DMS53 treated with DMSO at 0.1 percent for 48 hours (cell line): ENCODE data around the gene MIP.
"Not testable (repeated sequence)": the region's sequence is repeated elsewhere in the genome, so short reads cannot be mapped to it uniquely, and the experiment has no call there.

Experiments used
- DNase-seq: peaks from one replicate; lab custom pipeline; 2025; ENCODE audit not compliant: unreplicated experiment; lab: John Stamatoyannopoulos, UW

Gene MIP

GRCh38 chr12:56468216-56469006 lies 14.0 kb upstream of the MIP start, which contains the start of gene SPRYD4:
TSS of gene SPRYD4 (plus strand) at chr12:56468578. CDS start at chr12:56468592, 14 bp downstream.
- DNase-seq = peak; percentile 89

GRCh38 chr12:56462565-56462964 lies 8.1 kb upstream of the MIP start:
- DNase-seq = no peak

DNA sequence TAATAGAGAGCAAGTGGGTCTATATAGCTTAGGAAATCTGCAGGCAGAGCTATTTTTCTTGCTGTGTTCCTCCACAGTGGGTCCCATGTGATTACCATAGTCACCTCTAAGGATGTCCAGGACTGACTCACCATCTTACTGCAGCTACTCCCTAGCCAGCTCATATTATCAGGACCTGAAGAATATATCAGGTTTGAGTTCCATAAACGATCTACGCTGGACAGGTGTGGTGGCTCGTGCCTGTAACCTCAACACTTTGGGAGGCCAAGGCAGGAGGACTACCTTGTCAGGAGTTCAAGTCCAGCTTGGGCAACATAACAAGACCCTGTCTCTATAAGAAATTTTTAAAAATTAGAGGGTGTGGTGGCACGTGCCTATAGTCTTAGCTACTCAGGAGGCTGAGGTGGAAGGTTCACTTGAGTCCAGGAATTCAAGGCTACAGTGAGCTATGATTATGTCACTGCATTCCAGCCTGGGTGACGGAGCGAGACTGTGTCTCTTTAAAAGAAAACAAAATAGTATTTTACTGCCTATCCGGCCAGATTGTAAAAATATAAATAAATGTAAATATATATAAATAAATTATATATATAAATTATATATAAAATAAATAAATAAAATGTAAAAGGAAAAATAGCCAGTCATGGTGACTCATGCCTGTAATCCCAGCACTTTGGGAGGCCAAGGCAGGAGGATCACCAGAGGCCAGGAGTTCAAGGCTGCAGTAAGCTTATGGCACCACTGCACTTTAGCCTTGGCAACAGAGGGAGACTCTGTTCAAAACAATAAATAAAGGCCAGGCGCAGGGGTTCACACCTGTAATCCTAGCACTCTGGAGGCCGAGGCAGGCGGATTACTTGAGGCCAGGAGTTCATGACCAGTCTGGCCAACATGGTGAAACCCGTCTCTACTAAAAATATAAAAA lies 7.0 kb upstream of the MIP start:
- DNase-seq = no peak

GRCh38 chr12:56457817-56458216 lies 3.4 kb upstream of the MIP start:
- peak; percentile 12 for DNase-seq

GRCh38 chr12:56451147-56451546 lies 3.3 kb downstream of the MIP start:
- no peak for DNase-seq

DNA sequence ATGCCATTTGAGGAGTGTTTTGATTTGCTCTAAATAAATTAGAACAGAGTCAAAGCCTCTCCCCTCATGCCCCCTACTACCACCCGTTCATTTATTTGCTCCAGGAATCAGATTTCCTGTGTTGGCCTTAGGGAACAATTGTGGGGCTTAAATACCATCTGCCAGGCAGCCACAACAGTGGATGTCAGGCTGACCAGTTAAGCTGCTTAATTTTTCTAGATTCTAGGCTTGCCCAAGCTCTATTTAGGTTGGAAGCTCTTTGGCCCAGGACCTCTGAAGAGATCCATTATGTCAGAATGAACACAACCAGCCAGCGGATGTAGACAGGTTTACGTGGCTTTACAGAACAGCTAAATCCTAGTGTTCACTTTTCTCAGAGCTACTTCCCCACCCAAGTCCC lies 4.2 kb downstream of the MIP start:
- no peak for DNase-seq

DNA sequence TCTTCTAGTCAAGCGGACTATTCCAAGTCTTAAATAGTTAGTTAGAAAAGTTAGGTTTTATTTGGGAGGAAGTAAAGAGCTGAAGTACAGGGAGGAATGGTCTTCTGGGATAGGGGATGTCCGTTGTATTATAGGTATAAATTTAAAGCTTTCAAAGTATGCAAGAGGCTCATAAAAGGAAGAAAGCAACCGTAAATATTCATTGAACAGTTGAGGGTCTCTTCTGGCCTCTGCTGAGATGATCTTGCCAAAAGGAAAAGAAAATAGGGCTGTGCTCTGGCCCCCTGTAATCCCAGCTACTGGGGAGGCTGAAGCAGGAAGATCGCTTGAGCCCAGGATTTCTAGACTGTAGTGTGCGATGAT lies 4.9 kb downstream of the MIP start:
- DNase-seq = no peak

- peak; percentile 90 for DNase-seq
These were observed 5.4 kb downstream of the MIP start, which contains the start of gene TIMELESS for GRCh38 chr12:56448860-56449621. TSS of gene TIMELESS (minus strand) at chr12:56449426. CDS start at chr12:56434170, 15,256 bp downstream.

DNA sequence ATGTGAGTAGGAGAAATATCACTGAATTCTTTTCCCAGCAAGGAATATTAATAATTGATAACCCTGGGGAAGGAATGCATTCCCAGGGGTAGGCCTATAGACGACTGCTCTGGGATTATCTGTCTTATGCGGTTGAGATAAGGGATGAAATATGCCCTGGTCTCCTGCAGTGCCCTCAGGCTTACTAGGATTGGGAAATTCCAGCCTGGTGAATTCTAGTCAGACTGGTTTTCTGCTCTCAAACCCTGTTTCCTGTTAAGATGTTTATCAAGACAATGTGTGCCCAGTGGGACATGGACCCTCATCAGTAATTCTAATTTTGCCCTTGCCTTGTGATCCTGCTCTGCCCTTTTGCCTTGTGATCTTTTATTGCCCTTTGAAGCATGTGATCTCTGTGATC lies 11.2 kb downstream of the MIP start:
- DNase-seq = not testable (repeated sequence)

DNA sequence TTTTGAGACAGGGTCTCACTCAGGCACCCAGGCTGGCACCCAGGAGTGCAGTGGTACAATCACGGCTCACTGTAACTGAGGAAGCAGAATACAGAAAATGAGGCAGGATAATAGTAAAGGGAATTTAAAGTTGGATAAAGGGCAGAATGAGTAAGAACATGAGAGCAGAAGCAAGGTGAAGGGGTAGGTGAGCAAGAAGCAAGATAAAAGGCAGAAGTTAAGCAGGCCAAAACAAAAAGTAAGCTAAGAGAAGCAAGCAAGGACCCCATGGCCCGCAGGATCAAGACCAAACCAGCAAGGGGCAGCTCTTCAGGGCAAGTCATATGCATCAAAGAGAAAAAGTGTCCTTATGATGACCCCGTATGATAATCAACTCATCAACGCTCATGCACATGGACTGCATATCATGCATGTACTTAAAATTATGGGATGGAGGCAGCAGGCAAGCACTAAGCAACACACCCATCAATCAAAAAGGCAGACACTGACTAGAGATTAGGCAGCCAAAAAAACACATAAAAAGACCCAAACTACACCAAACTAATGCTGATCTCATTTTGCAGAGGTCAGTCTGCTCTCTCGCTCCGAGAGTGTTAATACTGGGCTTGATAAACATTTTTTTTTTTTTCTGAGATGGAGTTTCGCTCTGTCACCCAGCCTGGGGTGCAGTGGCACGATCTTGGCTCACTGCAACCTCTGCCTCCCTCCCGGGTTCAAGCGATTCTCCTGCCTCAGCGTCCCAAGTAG lies 16.9 kb downstream of the MIP start:
- DNase-seq = no peak

- DNase-seq = no peak
These were observed 19.6 kb downstream of the MIP start for GRCh38 chr12:56434828-56435227.

- DNase-seq = no peak
These were observed 22.6 kb downstream of the MIP start for GRCh38 chr12:56431850-56432249.

DNA sequence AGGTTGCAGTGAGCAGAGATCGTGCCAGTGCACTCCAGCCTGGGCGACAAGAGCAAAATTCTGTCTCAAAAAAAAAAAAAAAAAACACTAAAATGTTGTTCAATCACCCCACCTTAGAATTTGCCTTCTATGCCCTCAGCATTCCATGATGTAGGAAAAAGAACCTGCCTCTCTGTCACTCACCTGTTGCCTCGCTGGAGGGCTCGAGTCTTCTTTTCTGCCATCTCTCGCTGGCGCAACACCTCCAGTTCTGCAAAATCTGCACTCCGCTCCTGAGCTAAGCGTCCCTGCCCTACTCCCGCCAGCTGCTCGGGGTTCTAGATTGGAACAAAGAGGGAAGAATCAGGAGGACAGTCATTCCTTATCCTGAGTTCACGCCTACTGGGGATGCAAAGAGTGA lies 23.2 kb downstream of the MIP start:
- DNase-seq = no peak

DNA sequence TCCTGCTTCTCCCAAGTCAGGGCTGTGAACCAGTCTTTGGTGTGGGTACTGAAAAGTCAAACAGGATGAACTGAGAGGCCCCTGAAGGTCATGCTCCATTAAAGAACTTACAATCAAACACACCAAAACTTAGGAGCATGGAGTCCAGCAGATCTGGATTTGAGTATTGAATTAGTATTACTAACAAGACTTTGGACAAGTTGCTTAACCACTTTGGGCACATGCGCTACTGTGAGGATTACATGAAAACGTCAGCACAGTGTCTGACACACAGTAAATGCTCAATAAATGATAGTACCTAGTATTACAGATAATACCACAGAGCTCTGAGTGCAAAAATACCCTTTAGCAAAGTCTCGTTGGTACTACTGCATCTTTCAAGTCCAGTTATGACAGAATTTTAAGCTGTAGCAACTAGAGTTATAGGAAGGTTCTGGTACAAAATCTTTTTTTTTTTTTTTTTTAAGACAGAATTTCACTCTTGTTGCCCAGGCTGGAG lies 28.5 kb downstream of the MIP start:
- no peak for DNase-seq

DNA sequence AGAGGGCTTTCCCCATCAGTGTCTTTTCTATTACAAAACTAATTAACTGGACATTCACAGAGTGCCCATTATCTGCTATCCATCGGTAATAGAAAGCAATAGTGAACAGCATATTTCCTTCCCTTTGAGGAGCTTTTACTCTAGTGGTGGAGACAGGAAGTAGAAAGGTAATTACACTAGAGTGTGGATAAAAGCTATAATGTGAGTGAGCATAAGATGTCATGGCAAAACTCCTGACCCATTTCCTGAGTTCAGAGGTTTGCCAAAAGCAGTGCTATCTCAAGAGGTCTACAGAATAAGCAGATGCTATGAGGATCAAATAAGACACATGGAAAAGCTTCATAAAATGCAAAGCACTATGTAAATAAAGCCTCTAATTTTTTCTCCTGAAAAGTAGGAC lies 29.3 kb downstream of the MIP start:
- DNase-seq = no peak

DNA sequence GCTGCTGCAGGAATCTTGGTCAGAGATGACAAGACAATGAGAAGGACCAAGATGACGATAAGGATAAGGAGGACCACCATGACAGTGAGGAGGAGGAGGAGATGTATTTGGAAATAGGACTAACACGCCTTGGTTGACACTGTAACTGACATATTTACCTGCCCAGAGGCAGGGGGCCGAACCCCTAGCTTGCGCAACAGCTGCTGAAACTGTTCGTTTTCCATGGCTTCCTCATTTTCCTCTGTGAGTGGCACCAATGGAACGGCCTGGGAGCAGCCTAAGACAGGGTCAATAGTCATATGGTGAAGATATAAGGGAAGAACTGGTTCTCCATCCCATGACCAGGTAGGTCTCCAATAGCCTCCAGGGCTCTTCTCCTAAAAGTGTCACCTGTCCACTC lies 34.0 kb downstream of the MIP start:
- DNase-seq = no peak

GRCh38 chr12:56417739-56418138 lies 36.7 kb downstream of the MIP start:
- DNase-seq = no peak

DNA sequence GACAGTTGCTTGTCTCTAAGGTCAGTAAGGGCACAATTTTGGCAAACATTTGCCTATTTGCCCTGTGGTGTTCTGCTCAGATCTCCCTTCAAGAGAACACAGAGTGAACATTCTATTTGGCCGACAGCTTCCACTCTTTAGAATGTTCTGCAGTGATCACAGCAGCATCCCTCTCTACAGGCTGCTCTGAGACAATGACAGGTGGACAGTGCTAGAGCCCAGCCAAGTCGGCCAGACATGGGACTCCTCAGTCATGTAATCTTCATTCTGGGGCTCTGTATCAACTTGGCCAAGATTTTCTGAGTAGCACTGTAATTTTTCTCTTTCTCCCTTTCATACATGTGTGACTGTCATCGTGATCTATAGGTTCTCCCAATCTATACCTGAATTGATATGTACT lies 40.1 kb downstream of the MIP start:
- no peak for DNase-seq

DNA sequence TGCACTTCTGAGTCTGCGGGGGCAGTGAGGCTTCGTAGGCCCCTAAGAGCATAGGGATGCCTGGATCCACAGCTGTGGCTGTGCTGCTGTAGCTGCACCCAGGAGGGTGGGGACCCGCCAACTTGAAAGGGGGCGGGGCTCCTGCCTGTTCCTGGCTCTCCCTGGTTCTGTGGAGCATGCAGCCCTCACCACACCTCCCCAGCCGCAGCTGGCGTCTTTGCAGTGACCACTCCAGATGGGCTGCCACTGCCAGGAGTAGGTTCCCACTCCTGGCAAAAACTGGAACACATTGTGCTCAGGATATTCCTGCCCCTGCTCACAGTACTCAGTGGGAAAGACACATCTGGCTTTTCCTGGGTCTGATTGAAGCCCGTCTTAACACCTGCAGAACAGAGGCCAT lies 41.1 kb downstream of the MIP start:
- no peak for DNase-seq
